Epithelial cell of proximal tubule (primary cell): ENCODE measurements around the gene ART1. TPM values are rescaled to one million over a fixed set of nuclear protein-coding genes. Genes with fewer than 3 reads are reported as not detected.
"Not testable (repeated sequence)": the region's sequence is repeated elsewhere in the genome, so short reads cannot be mapped to it uniquely, and the experiment has no call there.

Experiments
- DNase-seq: peaks from one replicate; pipeline ENCODE4 v3.0.0-alpha.2; 2011; ENCODE audit warnings: low read depth
- H3K4me3 ChIP-seq: 2 replicates; pipeline ENCODE4 v1.5.1; 2011; ENCODE audit warnings: low read depth, mild to moderate bottlenecking, low read length
- total RNA-seq: library from RNA; depleted of rRNA; stranded (reverse); fragments of >200 nt; gene quantifications from 2 replicates; pipeline ENCODE4 v1.2.3, GENCODE V29; 2015
- TF ChIP-seq, protein P1 (sequence below): conservative IDR thresholded peaks from 2 replicates; pipeline ENCODE4 v1.5.1; 2012; ENCODE audit warnings: low read depth, mild to moderate bottlenecking, low read length

ART1 gene, protein sequence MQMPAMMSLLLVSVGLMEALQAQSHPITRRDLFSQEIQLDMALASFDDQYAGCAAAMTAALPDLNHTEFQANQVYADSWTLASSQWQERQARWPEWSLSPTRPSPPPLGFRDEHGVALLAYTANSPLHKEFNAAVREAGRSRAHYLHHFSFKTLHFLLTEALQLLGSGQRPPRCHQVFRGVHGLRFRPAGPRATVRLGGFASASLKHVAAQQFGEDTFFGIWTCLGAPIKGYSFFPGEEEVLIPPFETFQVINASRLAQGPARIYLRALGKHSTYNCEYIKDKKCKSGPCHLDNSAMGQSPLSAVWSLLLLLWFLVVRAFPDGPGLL
- not detected in 2 replicates for total RNA-seq

DNA sequence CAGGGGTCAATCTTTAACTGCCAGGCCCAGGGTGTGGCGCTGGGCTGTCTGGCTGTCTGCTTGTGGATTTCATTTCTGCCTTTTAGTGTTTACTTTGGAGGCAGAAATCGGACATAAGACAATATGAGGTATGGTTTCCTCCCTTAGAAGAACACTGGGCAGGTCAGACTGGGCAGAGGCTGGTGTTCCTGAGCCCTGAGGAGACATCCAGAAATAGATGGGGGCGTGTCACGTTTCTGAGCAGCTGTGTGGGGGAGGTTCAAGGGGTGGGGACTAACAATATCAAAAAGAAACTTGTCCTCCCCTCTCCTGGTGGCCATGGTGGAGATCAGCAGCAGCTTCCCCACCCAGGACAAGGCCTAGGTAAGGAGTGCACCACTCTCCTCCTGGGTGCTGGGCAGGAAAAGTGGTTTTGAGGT lies at the start of gene ART1:
Gene ART1 (plus strand): TSS at position 312 of the 419 bp plus-strand sequence. CDS start 14,086 bp downstream, outside the sequence.
- no peak for DNase-seq
- TF ChIP-seq, protein P1, sequence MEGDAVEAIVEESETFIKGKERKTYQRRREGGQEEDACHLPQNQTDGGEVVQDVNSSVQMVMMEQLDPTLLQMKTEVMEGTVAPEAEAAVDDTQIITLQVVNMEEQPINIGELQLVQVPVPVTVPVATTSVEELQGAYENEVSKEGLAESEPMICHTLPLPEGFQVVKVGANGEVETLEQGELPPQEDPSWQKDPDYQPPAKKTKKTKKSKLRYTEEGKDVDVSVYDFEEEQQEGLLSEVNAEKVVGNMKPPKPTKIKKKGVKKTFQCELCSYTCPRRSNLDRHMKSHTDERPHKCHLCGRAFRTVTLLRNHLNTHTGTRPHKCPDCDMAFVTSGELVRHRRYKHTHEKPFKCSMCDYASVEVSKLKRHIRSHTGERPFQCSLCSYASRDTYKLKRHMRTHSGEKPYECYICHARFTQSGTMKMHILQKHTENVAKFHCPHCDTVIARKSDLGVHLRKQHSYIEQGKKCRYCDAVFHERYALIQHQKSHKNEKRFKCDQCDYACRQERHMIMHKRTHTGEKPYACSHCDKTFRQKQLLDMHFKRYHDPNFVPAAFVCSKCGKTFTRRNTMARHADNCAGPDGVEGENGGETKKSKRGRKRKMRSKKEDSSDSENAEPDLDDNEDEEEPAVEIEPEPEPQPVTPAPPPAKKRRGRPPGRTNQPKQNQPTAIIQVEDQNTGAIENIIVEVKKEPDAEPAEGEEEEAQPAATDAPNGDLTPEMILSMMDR = no peak
- no peak within 1 kb of the TSS for H3K4me3 ChIP-seq

DNA sequence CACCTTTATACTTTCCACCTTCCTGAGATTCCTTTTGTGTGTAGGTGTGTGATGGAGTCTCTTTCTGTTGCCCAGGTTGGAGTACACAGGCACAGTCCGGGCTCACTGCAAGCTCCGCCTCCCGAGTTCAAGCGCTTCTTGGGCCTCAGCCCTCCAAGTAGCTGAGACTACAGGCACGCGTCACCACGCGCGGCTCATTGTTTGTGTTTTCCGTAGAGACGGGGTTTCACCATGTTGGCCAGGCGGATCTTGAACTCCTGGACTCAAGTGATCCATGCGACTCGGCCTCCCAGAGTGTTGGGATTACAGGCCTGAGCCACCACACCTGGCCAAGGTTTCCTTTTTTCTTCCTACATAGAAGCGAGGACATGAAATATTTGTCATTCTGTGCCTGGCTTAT lies 47.2 kb upstream of the ART1 start:
- H3K4me3 ChIP-seq, DNase-seq: not testable (repeated sequence)

DNA sequence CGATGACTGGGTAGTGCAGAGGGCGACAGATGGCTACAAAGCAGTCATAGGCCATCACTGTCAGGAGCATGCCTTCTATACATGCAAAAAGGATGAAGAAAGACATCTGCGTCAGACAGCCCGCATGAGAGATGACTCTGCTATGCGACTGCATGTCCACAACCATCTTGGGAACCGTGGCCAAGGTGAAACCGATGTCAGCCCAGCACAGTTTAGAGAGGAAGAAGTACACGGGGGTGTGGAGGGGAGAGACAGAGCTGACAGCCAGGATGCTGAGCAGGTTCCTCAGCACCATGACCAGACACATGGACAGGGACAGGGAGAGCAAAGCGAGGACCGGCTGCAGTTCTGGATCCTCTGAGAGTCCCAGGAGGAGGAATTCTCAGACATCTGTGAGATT lies 44.7 kb upstream of the ART1 start:
- H3K4me3 ChIP-seq, DNase-seq: not testable (repeated sequence)

DNA sequence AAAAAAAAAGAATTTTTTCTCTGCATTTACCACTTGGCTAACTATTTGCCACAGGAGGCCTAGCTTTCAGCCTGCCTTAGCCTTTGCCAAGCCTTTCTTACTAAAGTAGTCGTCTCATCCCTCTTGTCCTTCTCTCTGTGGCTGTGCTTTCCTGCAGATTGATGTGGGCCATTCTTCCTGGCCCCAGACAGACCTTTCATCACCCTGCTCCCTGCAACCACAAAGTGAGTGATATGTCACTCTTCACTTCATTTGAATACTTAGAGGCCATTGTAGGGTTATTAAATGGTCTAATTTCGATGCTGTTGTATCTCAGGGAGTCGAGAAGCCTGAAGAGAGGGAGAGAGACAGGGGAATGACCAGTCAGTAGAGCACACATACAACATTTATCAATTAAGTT lies 40.8 kb upstream of the ART1 start:
- H3K4me3 ChIP-seq = no peak overlapping the region
- TF ChIP-seq, protein P1 = no peak
- DNase-seq = no peak

DNA sequence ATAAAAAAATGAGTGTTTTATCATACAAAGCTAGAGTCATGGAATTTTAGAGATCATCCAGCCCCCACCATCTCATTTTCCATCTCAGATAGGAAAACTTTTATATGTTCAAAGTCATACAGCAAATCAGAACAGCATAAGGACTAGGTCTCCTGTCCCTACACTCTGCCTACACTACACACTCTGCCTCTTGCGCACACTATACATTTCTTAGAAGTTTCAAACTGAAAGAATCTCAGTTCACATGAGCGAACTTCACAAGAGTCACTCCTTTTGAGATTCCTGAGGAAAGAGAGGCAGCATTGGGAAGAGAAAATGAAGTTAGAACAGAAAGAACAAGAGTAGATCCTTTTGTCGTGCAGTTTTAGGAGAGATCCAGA lies 39.7 kb upstream of the ART1 start:
- H3K4me3 ChIP-seq = no peak overlapping the region
- DNase-seq = no peak
- TF ChIP-seq, protein P1 = no peak

DNA sequence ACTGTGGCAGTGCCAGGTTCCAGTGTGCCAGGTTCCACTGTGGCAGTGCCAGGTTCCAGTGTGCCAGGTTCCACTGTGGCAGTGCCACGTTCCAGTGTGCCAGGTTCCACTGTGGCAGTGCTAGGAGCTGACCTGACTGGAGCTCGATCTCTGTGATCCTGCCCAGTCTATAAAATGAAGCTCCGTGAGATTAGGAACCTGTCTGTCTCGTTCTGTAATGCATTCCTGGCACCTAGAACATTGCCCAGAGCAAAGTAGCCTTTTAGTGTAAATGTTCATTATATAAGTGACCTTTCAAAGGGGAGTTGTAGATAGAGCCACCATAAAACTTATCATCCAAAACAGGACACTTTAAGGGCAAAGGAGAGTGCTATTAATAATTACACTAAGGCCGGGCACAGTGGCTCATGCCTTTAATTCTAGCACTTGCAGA lies 39.1 kb upstream of the ART1 start:
- TF ChIP-seq, protein P1 = no peak
- no peak for DNase-seq
- no peak overlapping the region for H3K4me3 ChIP-seq

DNA sequence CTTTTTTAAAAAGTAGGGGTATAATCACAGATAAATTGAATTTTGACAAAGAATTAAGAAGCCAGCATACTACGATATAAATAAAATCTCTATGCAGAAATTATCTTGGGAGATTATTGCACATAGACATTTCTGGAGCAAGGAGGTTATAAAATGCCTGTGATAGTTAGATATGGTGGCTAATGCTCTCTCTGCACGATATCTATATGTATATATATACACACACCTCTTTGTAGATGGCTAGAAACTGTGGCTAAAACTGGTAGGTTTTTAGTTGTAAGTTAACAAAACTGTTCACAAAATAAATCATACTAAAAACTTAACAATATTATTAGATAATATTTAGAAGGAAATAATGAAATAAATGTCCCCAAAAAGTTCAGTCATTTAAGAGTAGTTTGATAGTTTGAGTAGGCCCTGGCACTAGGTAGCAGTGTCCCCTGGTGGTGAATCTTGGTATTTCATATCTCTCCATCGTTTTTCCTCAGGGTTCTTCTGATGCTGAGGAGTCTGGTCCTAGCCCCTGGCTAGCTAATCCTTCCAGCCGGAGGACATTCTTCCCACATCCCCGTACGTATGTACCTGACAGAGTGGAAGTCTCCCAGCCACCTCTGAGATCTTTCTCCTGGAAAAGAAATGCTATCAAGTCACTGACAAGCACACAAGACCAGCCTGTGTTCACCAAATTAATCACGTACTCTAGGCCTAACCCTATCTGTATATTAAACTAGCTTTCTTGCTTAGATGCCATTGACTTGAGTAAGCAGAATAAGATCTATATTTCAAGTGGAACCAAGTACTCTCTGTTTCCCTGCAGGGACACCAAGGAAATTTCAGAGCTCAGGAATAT lies 35.3 kb upstream of the ART1 start:
- TF ChIP-seq, protein P1 = peak; percentile 92
- DNase-seq = no peak

More for the DNA sequence above, 35.3 kb upstream of the ART1 start:
- no peak overlapping the region for H3K4me3 ChIP-seq
